Raji (cell line): Measurements from ENCODE around the gene DHTKD1.
A peak's percentile ranks its signal among the peaks of the same experiment; 100 is the strongest.

ENCODE experiments used
- POLR2A ChIP-seq: IDR thresholded peaks from 2 replicates; pipeline ENCODE4 v1.6.1; 2011; ENCODE audit warnings: low read depth, low read length, control low read depth; ENCODE audit not compliant: insufficient read depth

DHTKD1 gene

DNA sequence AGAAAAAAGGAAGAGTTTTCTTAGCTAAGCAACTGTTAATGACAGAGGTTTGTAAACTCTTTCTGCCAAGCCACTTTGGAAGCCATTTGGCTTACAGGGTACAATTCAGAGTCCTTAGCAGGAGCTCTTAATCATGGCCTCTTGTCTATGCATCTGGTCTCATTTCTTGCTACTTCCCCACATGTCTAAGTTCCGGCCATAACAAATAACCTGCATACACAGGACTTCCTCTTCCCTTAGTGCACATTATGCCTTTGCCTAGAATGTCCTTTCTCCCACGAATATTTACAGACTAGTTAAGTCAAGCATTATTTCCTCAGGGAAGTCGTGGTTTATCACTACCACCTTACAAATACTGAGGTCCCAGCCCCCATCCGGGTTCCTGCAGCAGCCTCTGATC, 17.5 kb upstream of the DHTKD1 start:
- TF ChIP-seq POLR2A = peak; percentile 37; the same call in 1 of the 2 replicates

DNA sequence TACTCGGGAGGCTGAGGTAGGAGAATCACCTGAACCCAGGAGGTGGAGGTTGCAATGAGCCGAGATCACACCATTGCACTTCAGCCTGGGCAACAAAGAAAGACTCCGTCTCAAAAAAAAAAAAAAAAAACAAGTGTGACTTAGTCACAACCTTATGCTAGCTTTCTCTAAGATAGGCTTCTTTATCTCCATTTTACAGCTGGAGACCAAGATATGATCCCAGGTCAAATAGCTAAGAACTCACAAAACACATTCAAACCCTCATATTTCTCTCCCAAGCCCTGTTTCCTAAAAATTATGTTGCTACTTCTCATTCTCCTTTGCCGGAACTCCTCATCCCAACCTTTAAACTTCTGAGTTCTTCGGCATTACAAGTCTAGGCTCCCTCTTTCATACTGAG, 13.0 kb upstream of the DHTKD1 start:
- no peak for TF ChIP-seq POLR2A

DNA sequence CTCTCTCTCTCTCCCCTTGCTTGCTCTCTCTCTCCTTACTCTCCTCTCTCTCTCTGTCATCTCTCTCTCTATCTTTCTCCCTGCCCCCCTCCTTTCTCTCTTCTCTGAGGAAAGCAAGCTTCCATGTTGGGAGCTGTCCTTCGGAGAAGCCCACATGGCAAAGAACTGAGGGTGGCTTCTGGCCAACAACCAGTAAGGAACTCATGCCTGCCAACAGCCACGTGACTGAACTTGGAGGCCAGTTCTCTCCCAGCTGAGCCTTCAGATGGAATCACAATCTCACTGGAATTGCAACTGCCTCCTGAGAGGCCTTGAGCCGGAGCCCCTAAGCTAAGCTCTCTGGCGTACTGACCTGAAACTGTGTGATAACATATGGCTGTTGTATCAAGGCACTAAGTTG, 12.0 kb upstream of the DHTKD1 start:
- no peak for TF ChIP-seq POLR2A

GRCh38 chr10:12061124-12061523, 7.6 kb upstream of the DHTKD1 start:
- no peak for TF ChIP-seq POLR2A

DNA sequence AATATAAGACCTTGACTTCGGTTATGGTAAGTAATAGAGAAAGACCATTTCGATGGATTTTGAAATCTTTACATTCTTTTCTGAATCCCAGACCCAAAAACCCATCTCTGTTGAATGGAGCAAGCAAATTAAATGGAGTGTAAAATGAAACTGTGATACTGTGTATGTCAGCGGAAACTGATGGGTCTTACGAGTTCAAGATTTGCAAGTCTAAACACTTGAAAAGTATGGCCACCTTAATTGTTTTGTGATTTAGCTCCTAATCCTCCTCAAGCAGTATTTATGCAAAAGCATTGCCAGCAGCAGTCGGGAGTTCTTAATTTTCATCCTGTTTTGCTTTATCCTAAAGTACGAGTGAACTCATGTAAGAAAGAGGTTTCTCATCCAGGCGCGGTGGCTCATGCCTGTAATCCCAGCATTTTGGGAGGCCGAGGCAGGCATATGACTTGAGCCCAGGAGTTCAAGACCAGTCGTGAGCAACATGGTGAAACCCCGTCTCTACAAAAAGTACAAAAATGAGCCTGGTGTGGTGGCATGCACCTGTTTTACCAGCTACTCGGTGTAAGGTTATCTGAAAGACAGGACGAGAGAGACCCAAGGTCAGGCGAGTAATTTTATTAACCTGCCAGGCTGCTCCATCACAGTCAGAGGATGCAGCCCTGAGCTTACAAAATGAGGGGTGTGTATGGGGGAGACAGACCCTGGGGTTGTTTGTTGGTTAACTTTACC, 5.8 kb upstream of the DHTKD1 start:
- no peak for TF ChIP-seq POLR2A

DNA sequence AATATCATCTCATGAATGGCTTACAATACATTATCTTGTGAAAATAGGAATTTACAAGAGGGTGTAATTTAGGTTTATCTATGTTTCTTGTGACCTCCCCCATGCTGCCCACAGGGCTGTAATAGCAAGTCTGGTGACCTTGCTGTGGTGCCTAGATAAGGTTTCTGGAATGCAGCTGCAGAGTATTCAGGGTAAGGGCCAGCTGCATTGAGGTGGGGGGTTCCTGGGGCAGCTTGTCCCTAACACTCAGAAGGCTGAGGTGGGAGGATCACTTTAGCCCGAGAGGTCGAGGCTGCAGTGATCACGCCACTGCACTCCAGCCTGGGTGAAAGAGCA, 5.3 kb upstream of the DHTKD1 start:
- TF ChIP-seq POLR2A = no peak

DNA sequence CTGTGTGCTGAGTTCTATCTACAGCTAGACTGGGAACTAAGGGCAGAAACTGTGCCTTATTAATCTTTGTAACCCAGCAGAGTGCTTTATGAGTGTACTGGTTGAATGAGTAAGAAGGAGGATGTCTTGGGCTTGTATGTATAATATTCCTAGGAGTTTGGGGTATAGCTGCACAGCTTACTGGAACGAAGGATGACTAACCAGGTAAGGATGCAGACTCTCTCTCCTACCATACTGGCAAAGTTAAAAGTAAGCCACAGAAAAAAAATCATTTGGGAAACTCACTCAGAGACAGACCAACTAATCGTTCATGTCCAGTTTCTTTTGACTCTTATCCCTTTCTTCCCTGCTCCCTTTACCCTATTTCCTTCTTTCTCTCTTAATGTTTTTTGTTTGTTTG, 1.4 kb upstream of the DHTKD1 start:
- TF ChIP-seq POLR2A = no peak

DNA sequence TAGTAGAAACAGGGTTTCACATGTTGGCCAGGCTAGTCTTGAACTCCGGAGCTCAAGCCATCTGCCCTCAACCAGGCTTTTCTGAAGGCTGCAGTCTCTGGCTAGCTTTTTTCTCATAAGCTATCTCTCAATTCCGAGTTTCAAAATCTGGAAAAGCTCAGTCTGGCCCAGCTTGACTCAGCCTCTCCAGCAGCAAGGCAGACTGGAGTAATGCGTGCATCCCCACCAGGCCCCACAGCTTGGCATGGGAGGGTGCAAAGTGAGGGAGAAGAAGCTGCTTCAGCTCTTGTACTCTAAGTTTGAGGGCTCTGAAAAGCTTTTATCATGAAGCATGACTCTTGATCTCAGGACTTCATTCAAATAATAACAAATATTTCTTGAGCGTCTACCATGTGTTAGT, 4.8 kb downstream of the DHTKD1 start:
- no peak for TF ChIP-seq POLR2A

DNA sequence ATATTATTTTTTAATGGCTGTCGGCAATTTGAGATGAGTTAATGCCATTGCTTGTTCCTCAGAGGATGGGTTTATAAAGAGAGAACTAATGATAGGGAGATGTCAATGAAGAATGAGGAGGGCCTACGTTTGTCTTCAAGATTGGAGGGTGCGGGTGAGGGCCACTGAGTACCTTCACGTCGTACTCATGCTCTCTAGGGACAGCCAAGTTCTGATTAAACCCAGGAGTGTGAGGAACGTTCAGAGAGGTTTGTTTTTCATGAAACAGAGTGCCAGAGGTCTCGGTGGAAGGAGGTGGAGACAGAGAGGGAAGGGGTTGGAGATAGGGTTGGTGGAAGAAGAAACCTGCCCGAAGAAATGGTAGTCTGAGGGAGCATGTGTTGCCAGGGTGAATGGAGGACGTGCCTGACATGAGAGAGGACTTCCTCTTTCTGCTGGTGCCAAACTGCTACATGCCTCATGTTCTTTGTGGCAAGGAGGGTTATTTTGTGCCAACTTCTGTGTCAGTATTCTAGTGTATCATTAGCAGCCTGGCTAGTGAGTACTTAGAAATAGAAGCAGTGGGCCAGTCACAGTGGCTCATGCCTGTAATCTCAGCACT, 8.9 kb downstream of the DHTKD1 start:
- TF ChIP-seq POLR2A = 0 out of 2 replicates have a peak, but pooled peaks have one; percentile 15

GRCh38 chr10:12081470-12081869, 12.7 kb downstream of the DHTKD1 start:
- no peak for TF ChIP-seq POLR2A

DNA sequence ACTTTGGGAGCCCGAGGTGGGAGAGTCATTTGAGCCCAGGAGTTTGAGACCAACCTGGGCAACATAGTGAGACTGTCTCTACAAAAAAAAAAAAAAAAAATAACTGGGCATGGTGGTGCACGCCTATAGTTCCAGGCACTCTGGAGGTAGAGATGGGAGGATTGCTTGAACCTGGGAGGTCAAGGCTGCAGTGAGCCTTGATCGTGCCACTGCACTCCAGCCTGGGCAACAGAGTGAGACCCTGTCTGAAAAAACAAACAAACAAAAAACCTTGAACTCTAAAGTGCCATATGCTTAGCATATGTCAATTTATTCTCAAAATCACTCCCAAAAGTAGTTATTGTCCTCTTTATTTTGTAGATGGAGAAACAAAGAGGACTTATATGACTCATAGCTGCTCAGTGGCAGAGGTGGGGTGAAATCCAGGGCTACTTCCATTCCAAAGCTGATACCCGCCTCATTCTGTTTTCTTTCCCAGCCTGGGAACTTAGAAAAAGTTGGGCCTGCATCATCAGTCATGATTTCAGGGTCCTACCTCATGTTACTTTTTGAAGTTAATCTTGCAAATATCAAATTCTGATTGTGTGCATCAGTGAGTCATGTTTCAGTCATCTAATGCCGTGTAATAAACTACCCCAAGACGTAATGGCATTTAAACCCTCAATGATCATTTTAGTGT, 13.3 kb downstream of the DHTKD1 start:
- TF ChIP-seq POLR2A = no peak

GRCh38 chr10:12088919-12089318, 20.2 kb downstream of the DHTKD1 start:
- no peak for TF ChIP-seq POLR2A

DNA sequence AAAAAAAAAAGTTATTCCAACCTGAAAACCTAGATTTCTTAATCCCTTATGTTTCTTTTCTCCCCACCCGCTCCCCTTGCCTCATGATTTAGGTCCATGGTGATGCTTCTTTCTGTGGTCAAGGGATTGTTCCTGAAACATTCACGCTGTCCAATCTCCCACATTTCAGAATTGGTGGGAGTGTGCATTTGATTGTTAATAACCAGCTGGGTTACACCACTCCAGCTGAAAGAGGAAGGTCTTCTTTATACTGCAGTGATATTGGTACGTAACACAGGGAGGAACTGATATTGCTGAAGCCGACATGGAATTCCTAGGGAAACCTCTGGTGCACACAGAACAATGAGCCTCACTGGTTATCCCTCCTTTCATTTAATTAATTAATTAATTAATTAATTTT, 22.7 kb downstream of the DHTKD1 start:
- TF ChIP-seq POLR2A = no peak

- no peak for TF ChIP-seq POLR2A
Observed at GRCh38 chr10:12097791-12098190, 29.0 kb downstream of the DHTKD1 start.

GRCh38 chr10:12098966-12099365, 30.2 kb downstream of the DHTKD1 start:
- TF ChIP-seq POLR2A = no peak

GRCh38 chr10:12103802-12104201, 35.0 kb downstream of the DHTKD1 start:
- no peak for TF ChIP-seq POLR2A

DNA sequence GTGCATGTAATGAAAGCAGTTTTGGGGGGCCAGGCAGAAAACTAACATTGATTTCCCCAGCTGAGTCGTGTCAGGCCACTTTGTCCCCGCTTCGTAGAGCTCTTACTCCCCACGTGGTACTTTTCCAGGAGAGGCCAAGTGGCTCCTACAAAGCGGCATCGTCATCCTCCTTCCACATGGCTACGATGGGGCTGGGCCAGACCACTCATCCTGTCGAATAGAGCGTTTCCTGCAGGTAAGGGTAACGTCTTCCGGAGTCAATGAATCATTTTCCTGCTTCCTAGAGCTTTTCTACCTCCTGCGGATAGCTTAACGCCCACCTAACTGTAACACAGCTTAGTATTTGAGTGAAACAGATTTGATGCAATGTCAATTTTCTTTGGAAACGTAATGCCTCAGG, 39.0 kb downstream of the DHTKD1 start:
- TF ChIP-seq POLR2A = no peak

DNA sequence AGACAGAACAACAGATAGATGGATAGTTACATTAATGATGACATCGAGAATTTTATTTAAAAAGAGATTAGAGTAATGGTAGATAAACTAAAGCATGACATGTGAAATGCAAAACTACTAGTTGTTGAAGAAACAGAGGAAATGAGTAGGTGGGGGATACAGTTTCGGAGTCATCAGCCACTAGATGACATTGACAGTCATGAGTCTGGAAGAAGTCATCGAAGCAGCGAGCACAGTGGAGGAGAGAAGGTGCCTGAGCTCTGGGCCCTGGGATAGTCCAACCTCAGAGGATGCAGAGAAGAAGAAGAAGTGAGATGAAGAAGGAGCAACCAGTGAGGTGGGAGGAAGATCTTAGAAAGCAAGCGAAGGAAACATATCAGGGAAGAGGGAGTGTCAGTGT, 40.5 kb downstream of the DHTKD1 start:
- no peak for TF ChIP-seq POLR2A
